Measurements from ENCODE around the gene GREB1L. TPM values are rescaled to one million over a fixed set of nuclear protein-coding genes. Genes with fewer than 3 reads are reported as not detected.

GREB1L gene
- total and polyA plus RNA-seq, 10 of the 15 experiments (the other 5 are each of a cell fraction or from before 2014, with no cell fraction given), result under 0.01 to 0.11 (median 0.03) TPM; not detected in 1

- in situ Hi-C loops (cut with MboI), result loop anchor here (5.0 to 25.0 kb wide), 2 partner anchors 252 to 382 kb away; no protein-coding TSS in a partner anchor
- 45% methylated on average over 6 of the region's 6 CpGs for WGBS (ENCODE audit: insufficient coverage, insufficient replicate concordance, low lambda C conversion rate, missing lambda C conversion rate)
- no TSS peak for BruUV-seq (replicated peaks)
Observed at GRCh38 chr18:21444465-21445212, 202.6 kb downstream of the GREB1L start.

More at GRCh38 chr18:21444465-21445212, 202.6 kb downstream of the GREB1L start:
- TF ChIP-seq HCFC1 (IDR thresholded peaks at IDR 0.05; ENCODE audit: low read length) (no peak), HDGF (IDR thresholded peaks at IDR 0.05) (no peak), POLR2A (IDR thresholded peaks at IDR 0.05; ENCODE audit: low read depth, low read length) (no peak), RAD51 (IDR thresholded peaks at IDR 0.05) (no peak), MTA3 (IDR thresholded peaks at IDR 0.05; ENCODE audit: borderline replicate concordance, low read length) (no peak), SMC3 (IDR thresholded peaks at IDR 0.05; ENCODE audit: borderline replicate concordance, low read length) (peak; percentile 70; the same call in 1 of the 2 replicates), WRNIP1 (IDR thresholded peaks at IDR 0.05; ENCODE audit: borderline replicate concordance, low read depth, low read length) (no peak), CTCF (IDR thresholded peaks at IDR 0.05 in 2 of 3, conservative IDR thresholded peaks at IDR 0.05 in 1 of 3; ENCODE audit: control insufficient read depth in 2 of 3, extremely low read depth in 1 of 3, insufficient read depth in 1 of 3, low read depth in 3 of 3, low read length in 3 of 3) (peak; percentile 58 to 67 (median 64)), MTA2 (IDR thresholded peaks at IDR 0.05; ENCODE audit: low read depth) (no peak), RAD21 (IDR thresholded peaks at IDR 0.05; ENCODE audit: insufficient read depth, low read depth, low read length) (peak; percentile 71), CEBPB (IDR thresholded peaks at IDR 0.05; ENCODE audit: borderline replicate concordance in 1 of 2, low read depth in 2 of 2, low read length in 2 of 2) (no peak)
- ATAC-seq (peak; percentile 77), FAIRE-seq (no peak), DNase-seq (ENCODE audit: low read depth, low spot score) (no peak)
- intact Hi-C loops (cut with micrococcal nuclease; ENCODE audit: unreplicated experiment), result loop anchor here (1.0 to 5.0 kb wide), 2 partner anchors 52 to 249 kb away; no protein-coding TSS in a partner anchor
- ChIA-PET CTCF (interaction anchor here (0.7 to 4.3 kb wide), 6 partner anchors 22 to 288 kb away, joined by 3 to 53 read pairs (median 4); no protein-coding TSS in a partner anchor), SMC1A (ENCODE audit: uncharacterized antibody, unreplicated experiment) (interaction anchor here (0.9 to 2.7 kb wide), 3 partner anchors 9 to 408 kb away, joined by 3 to 19 read pairs (median 3); no protein-coding TSS in a partner anchor), RAD21 (ENCODE audit: unreplicated experiment) (interaction anchor here (0.6 to 1.6 kb wide), 2 partner anchors 64 to 250 kb away, joined by 4 to 6 read pairs; no protein-coding TSS in a partner anchor), POLR2A (interaction anchor here (0.6 kb wide), 1 partner anchor 248 kb away, joined by 10 read pairs; no protein-coding TSS in a partner anchor)
- Histone ChIP-seq H3K4me1 (ENCODE audit: control insufficient read depth, insufficient read depth, low read length) (no peaks in the 10 kb centered on the region), H2AFZ (ENCODE audit: control insufficient read depth, low read depth, low read length) (no peak overlapping the region), H3K9ac (ENCODE audit: control insufficient read depth, insufficient read depth, low read length) (no peak overlapping the region), H3K4me3 (no peak overlapping the region), H3K27ac (ENCODE audit: control insufficient read depth, insufficient read depth) (no peak overlapping the region), H3K9me3 (replicated peaks; ENCODE audit: control insufficient read depth, insufficient read depth, low read length) (no peaks in the 10 kb centered on the region), H3K27me3 (replicated peaks in 1 of 2; ENCODE audit: control insufficient read depth in 2 of 2, insufficient read depth in 2 of 2, low read length in 1 of 2) (no peaks in the 10 kb centered on the region; a peak in 2 of 4 replicates), H3K79me2 (ENCODE audit: control insufficient read depth, insufficient read depth, low read length) (no peaks in the 10 kb centered on the region), H3K4me2 (ENCODE audit: control insufficient read depth, insufficient read depth) (no peak overlapping the region), H3K36me3 (ENCODE audit: control insufficient read depth in 2 of 2, insufficient read depth in 2 of 2, low read length in 1 of 2) (no peaks in the 10 kb centered on the region), H4K20me1 (ENCODE audit: control insufficient read depth, insufficient read depth) (no peaks in the 10 kb centered on the region)

Measured in GM12878 (cell line).